Common myeloid progenitor, CD34-positive (primary cell): ENCODE data around the gene CD300LF.
A peak's percentile ranks its signal among the peaks of the same experiment; 100 is the strongest.

ENCODE experiments used
- CTCF ChIA-PET: fragments of 350-600 bp; sonication (Branson Sonifier 250); formaldehyde crosslinking; loops from one replicate; lab custom pipeline; 2021; ENCODE audit warnings: antibody characterized with exemption; lab: Charles Lee
- POLR2A ChIA-PET: fragments of 350-600 bp; sonication (Branson Sonifier 250); formaldehyde crosslinking; loops from one replicate; lab custom pipeline; 2021; ENCODE audit warnings: antibody characterized with exemption; lab: Charles Lee
- DNase-seq, 3 donors: peaks; one replicate each; pipeline versions ENCODE4 v3.0.0 to v3.0.0-alpha.2; 2013
- H3K27ac ChIP-seq, 2 experiments: 1 replicate in 1 of 2; 2 replicates in 1 of 2; pipeline ENCODE4 v1.7.0; 2013; ENCODE audit warnings: inconsistent platforms in 2 of 2, low read length in 2 of 2, mild to moderate bottlenecking in 2 of 2, low read depth in 1 of 2, moderate library complexity in 1 of 2; ENCODE audit not compliant: severe bottlenecking in 2 of 2, insufficient read depth in 1 of 2, poor library complexity in 1 of 2
- H3K27me3 ChIP-seq, 5 experiments: replicated peaks in 2 of 5; 1 replicate in 3 of 5; 2 replicates in 2 of 5; pipeline versions ENCODE4 v1.6.1 to v1.7.0; 2013; ENCODE audit warnings: low read length in 4 of 5, mild to moderate bottlenecking in 2 of 5, moderate library complexity in 2 of 5, inconsistent platforms in 1 of 5; ENCODE audit not compliant: insufficient read depth in 5 of 5, control insufficient read depth in 4 of 5
- H3K36me3 ChIP-seq, 4 experiments: 1 replicate in 2 of 4; 2 replicates in 2 of 4; pipeline versions ENCODE4 v1.6.1 to v1.7.0; 2013; ENCODE audit warnings: low read length in 3 of 4, control low read depth in 1 of 4, mild to moderate bottlenecking in 1 of 4; ENCODE audit not compliant: control insufficient read depth in 4 of 4, insufficient read depth in 4 of 4
- H3K4me1 ChIP-seq, 4 experiments: 1 replicate in 3 of 4; 2 replicates in 1 of 4; pipeline versions ENCODE4 v1.6.1 to v1.7.1; 2013; ENCODE audit warnings: low read length in 3 of 4, mild to moderate bottlenecking in 3 of 4, control low read depth in 1 of 4, inconsistent platforms in 1 of 4, moderate library complexity in 1 of 4; ENCODE audit not compliant: control insufficient read depth in 4 of 4, insufficient read depth in 4 of 4; ENCODE audit errors: control extremely low read depth in 1 of 4
- H3K4me3 ChIP-seq, 7 experiments: 1 replicate in 4 of 7; 2 replicates in 3 of 7; pipeline versions ENCODE4 v1.5.1 to v1.7.0; 2013; ENCODE audit warnings: mild to moderate bottlenecking in 7 of 7, low read length in 6 of 7, moderate library complexity in 6 of 7, inconsistent platforms in 2 of 7, low read depth in 2 of 7, control low read depth in 1 of 7; ENCODE audit not compliant: insufficient read depth in 4 of 7, control insufficient read depth in 1 of 7; ENCODE audit errors: extremely low read depth in 1 of 7
- H3K9me3 ChIP-seq, 5 experiments: 1 replicate in 4 of 5; 2 replicates in 1 of 5; pipeline versions ENCODE4 v1.6.1 to v1.7.1; 2013; ENCODE audit warnings: low read length in 4 of 5, mild to moderate bottlenecking in 2 of 5, inconsistent platforms in 1 of 5, low read depth in 1 of 5, moderate library complexity in 1 of 5; ENCODE audit not compliant: control insufficient read depth in 4 of 5, insufficient read depth in 2 of 5; ENCODE audit errors: control extremely low read depth in 1 of 5
- WGBS: methylation state at CpG from one replicate; pipeline ENCODE4 v1.1.5; 2013; ENCODE audit not compliant: insufficient coverage; 5-methylcytosine and 5-hydroxymethylcytosine counted together

CD300LF gene

DNA sequence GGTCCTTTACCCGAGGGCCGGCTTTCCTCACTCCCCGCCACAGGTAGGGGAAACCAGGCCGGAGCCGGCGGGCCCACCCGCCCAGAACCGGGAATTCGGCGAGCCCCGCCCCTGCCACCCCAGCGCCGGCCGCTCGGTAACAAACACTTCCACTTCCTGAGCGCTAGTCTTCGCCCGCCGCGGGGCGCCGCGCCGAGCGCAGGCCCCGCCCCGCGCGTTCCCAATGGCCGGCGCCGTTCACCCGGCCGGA is 35.5 kb upstream of the CD300LF start:
- Histone ChIP-seq H3K9me3 (no peaks in the 10 kb centered on the region), H3K36me3 (peaks cover 0 to 24% (median 19%) of the 10 kb centered on the region in 4 experiments), H3K4me3 (peak overlapping the region; percentile 28 to 98 (median 95)), H3K27ac (peak overlapping the region in 1 of 2 experiments; percentile 64), H3K27me3 (no peaks in the 10 kb centered on the region), H3K4me1 (peaks cover 21 to 88% (median 83%) of the 10 kb centered on the region in 4 experiments)
- no peak for DNase-seq
- CTCF ChIA-PET = interaction anchor here (0.7 to 4.7 kb wide), 4 partner anchors 10 to 91 kb away, joined by 3 to 154 read pairs (median 90); partner anchors contain the start of gene NAT9
- POLR2A ChIA-PET = interaction anchor here (0.6 to 6.3 kb wide), 8 partner anchors 8 to 474 kb away, joined by 3 to 71 read pairs (median 4); partner anchors contain the start of genes DNAI2, NAT9 and RAB37
- WGBS = 0% methylated on average over 23 of the region's 34 CpGs

DNA sequence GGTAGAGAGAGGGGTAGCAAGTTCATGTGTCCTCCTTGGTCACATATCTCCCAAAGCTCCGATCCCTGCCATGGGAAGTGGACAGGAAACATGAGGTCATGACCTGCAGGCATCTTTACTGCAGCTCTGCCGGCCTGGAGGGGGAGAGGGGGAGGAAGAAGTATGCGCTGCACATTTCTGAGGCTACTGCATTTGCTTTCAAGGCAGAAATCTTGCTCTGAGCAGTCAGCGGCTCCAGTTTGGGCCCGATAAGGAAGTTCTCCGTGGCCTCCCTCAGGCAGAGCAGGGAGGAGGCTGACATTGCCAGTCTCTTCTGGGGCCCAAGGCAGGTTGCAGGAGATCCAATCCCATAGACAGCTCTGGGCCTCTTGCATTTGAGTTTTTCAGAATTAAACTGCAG is 34.2 kb upstream of the CD300LF start:
- no peak overlapping the region for H3K27ac ChIP-seq
- no peaks in the 10 kb centered on the region for H3K9me3 ChIP-seq
- peaks cover 0 to 23% (median 16%) of the 10 kb centered on the region in 4 experiments for H3K36me3 ChIP-seq
- CTCF ChIA-PET = interaction anchor here (0.9 to 4.7 kb wide), 10 partner anchors 10 to 118 kb away, joined by 3 to 154 read pairs (median 22); partner anchors contain the start of genes NAT9 and RAB37
- DNase-seq = peak; percentile 40 to 68 (median 63)
- peak overlapping the region in 2 of 7 experiments; percentile 3 to 26 for H3K4me3 ChIP-seq
- H3K4me1 ChIP-seq = peaks cover 21 to 86% (median 83%) of the 10 kb centered on the region in 4 experiments
- H3K27me3 ChIP-seq = no peaks in the 10 kb centered on the region
- POLR2A ChIA-PET = interaction anchor here (5.4 to 6.3 kb wide), 2 partner anchors 9 to 13 kb away, joined by 36 to 71 read pairs; partner anchors contain the start of gene RAB37
- 18% methylated on average over 5 of the region's 6 CpGs for WGBS

DNA sequence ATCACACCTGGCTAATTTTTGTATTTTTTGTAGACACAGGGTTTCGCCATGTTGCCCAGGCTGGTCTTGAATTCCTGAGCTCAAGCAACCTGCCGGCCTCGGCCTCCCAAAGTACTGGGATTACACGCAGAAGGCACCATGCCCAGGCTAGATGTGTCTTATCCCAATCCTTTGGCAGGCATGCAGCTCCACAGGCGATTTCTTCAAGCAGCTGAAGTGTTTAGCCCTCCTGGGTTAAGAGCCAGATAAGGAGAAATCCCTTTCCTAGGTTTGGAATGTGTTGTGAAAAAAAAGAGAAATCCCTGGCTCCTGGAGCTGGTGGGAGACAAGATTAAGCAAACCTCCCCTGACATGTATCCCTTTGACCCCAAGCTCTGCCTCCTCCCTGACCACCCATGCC is 33.7 kb upstream of the CD300LF start:
- DNase-seq = no peak
- ChIA-PET CTCF (interaction anchor here (0.9 to 4.7 kb wide), 13 partner anchors 9 to 118 kb away, joined by 3 to 154 read pairs (median 15); partner anchors contain the start of genes NAT9 and RAB37), POLR2A (interaction anchor here (5.4 to 6.3 kb wide), 2 partner anchors 9 to 14 kb away, joined by 36 to 71 read pairs; partner anchors contain the start of gene RAB37)
- Histone ChIP-seq H3K27me3 (no peaks in the 10 kb centered on the region), H3K27ac (no peak overlapping the region), H3K4me1 (peaks cover 19 to 86% (median 83%) of the 10 kb centered on the region in 4 experiments), H3K4me3 (no peak overlapping the region), H3K9me3 (no peaks in the 10 kb centered on the region), H3K36me3 (peaks cover 0 to 23% (median 16%) of the 10 kb centered on the region in 4 experiments)
- 98% methylated on average over 5 of the region's 5 CpGs for WGBS

GRCh38 chr17:74745548-74746177 is 32.9 kb upstream of the CD300LF start:
- Histone ChIP-seq H3K36me3 (peaks cover 0 to 27% (median 16%) of the 10 kb centered on the region in 4 experiments), H3K9me3 (no peaks in the 10 kb centered on the region), H3K4me1 (peaks cover 15 to 86% (median 83%) of the 10 kb centered on the region in 4 experiments), H3K27me3 (no peaks in the 10 kb centered on the region), H3K27ac (no peak overlapping the region), H3K4me3 (no peak overlapping the region)
- CTCF ChIA-PET = interaction anchor here (0.8 to 4.7 kb wide), 18 partner anchors 9 to 122 kb away, joined by 3 to 154 read pairs (median 8); partner anchors contain the start of genes NAT9 and RAB37
- DNase-seq = no peak
- POLR2A ChIA-PET = interaction anchor here (1.9 kb wide), 1 partner anchor 25 kb away, joined by 5 read pairs; no protein-coding TSS in a partner anchor
- 89% methylated on average over 3 of the region's 8 CpGs for WGBS

- Histone ChIP-seq H3K4me1 (peaks cover 15 to 86% (median 83%) of the 10 kb centered on the region in 4 experiments), H3K27ac (no peak overlapping the region), H3K9me3 (no peaks in the 10 kb centered on the region), H3K4me3 (peak overlapping the region in 3 of 7 experiments; percentile 0 to 47 (median 20)), H3K36me3 (peaks cover 0 to 31% (median 16%) of the 10 kb centered on the region in 4 experiments), H3K27me3 (no peaks in the 10 kb centered on the region)
- DNase-seq = peak; percentile 57 to 69 (median 65)
- POLR2A ChIA-PET = interaction anchor here (0.5 to 1.9 kb wide), 3 partner anchors 15 to 67 kb away, joined by 3 to 5 read pairs (median 3); no protein-coding TSS in a partner anchor
- 51% methylated on average over 20 of the region's 24 CpGs for WGBS
- CTCF ChIA-PET = interaction anchor here (0.8 to 4.7 kb wide), 21 partner anchors 8 to 123 kb away, joined by 3 to 154 read pairs (median 5); partner anchors contain the start of genes NAT9 and RAB37
These were observed 32.2 kb upstream of the CD300LF start for GRCh38 chr17:74744714-74745547.

- no peak for DNase-seq
- peaks cover 15 to 87% (median 86%) of the 10 kb centered on the region in 4 experiments for H3K4me1 ChIP-seq
- POLR2A ChIA-PET = interaction anchor here (0.6 to 1.9 kb wide), 3 partner anchors 10 to 67 kb away, joined by 3 to 5 read pairs (median 3); no protein-coding TSS in a partner anchor
- CTCF ChIA-PET = interaction anchor here (0.8 to 4.7 kb wide), 12 partner anchors 9 to 118 kb away, joined by 3 to 154 read pairs (median 5); partner anchors contain the start of gene NAT9
- no peaks in the 10 kb centered on the region for H3K9me3 ChIP-seq
- peak overlapping the region in 2 of 7 experiments; percentile 0 to 20 for H3K4me3 ChIP-seq
- H3K27me3 ChIP-seq = no peaks in the 10 kb centered on the region
- 40% methylated on average over 2 of the region's 2 CpGs for WGBS
- peaks cover 0 to 31% (median 16%) of the 10 kb centered on the region in 4 experiments for H3K36me3 ChIP-seq
- no peak overlapping the region for H3K27ac ChIP-seq
These were observed 31.6 kb upstream of the CD300LF start for GRCh38 chr17:74744349-74744713.
